ENCODE results near the gene BICRA.

BICRA gene

GRCh38 chr19:47641891-47642485, 33.1 kb downstream of the BICRA start:
- no peak for DNase-seq (ENCODE audit: extremely low read depth, insufficient read length)
- Histone ChIP-seq H3K36me3 (ENCODE audit: control insufficient read depth, insufficient read depth, low read length) (no peaks in the 10 kb centered on the region; the same call in 1 of the 2 replicates), H3K27me3 (replicated peaks; ENCODE audit: control insufficient read depth, insufficient read depth, low read length) (no peaks in the 10 kb centered on the region), H3K4me3 (replicated peaks; ENCODE audit: low read depth, low read length) (no peak overlapping the region)
- TF ChIP-seq, protein P1, sequence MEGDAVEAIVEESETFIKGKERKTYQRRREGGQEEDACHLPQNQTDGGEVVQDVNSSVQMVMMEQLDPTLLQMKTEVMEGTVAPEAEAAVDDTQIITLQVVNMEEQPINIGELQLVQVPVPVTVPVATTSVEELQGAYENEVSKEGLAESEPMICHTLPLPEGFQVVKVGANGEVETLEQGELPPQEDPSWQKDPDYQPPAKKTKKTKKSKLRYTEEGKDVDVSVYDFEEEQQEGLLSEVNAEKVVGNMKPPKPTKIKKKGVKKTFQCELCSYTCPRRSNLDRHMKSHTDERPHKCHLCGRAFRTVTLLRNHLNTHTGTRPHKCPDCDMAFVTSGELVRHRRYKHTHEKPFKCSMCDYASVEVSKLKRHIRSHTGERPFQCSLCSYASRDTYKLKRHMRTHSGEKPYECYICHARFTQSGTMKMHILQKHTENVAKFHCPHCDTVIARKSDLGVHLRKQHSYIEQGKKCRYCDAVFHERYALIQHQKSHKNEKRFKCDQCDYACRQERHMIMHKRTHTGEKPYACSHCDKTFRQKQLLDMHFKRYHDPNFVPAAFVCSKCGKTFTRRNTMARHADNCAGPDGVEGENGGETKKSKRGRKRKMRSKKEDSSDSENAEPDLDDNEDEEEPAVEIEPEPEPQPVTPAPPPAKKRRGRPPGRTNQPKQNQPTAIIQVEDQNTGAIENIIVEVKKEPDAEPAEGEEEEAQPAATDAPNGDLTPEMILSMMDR (IDR thresholded peaks at IDR 0.05; ENCODE audit: insufficient read depth, low read length, poor library complexity, severe bottlenecking) = no peak

GRCh38 chr19:47643281-47643680, 34.3 kb downstream of the BICRA start:
- Histone ChIP-seq H3K36me3 (ENCODE audit: control insufficient read depth, insufficient read depth, low read length) (no peaks in the 10 kb centered on the region; the same call in 1 of the 2 replicates), H3K4me3 (replicated peaks; ENCODE audit: low read depth, low read length) (no peak overlapping the region), H3K27me3 (replicated peaks; ENCODE audit: control insufficient read depth, insufficient read depth, low read length) (no peaks in the 10 kb centered on the region)
- TF ChIP-seq, protein P1 (IDR thresholded peaks at IDR 0.05; ENCODE audit: insufficient read depth, low read length, poor library complexity, severe bottlenecking) = no peak
- DNase-seq (ENCODE audit: extremely low read depth, insufficient read length) = no peak

- Histone ChIP-seq H3K4me3 (replicated peaks; ENCODE audit: low read depth, low read length) (no peak overlapping the region), H3K36me3 (ENCODE audit: control insufficient read depth, insufficient read depth, low read length) (no peaks in the 10 kb centered on the region; the same call in 1 of the 2 replicates), H3K27me3 (replicated peaks; ENCODE audit: control insufficient read depth, insufficient read depth, low read length) (no peaks in the 10 kb centered on the region)
- DNase-seq (ENCODE audit: extremely low read depth, insufficient read length) = no peak
- TF ChIP-seq, protein P1 (IDR thresholded peaks at IDR 0.05; ENCODE audit: insufficient read depth, low read length, poor library complexity, severe bottlenecking) = no peak
Measured at GRCh38 chr19:47644199-47644598, 35.3 kb downstream of the BICRA start.

DNA sequence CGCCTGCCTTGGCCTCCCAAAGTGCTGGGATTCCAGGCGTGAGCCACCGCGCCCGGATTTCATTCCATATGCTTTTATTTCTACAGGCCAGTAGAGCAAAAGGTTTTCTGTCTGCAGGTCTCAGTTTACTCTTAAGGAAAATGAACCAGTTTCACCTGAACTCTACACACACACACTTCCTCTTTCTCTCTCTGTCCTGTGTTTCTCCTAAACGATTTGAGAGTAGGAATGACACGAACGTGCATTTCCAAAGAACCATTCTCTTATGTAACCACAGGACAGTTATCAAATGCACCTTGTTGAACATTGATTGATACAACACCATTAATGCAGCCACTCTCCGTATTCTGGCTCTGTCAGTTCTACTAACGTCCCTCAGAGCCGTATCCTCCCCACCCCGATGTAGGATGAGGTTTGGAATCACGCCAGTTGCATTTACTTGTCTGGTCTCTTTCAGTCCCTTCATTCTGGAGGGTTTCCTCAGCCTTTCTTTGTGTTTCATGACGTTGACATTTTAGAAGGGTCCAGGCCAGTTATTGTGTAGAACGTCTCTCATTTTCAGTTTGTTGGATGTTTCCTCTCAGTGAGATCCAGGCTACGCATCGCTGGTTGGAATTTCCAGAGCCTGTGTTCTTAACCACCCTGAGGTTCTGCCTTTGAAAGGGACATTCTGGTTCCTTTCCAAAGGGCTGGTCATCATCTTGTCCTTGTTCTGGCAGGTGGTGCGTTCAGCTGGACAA, 36.0 kb downstream of the BICRA start:
- no peak for DNase-seq (ENCODE audit: extremely low read depth, insufficient read length)
- no peak overlapping the region for H3K4me3 ChIP-seq (replicated peaks; ENCODE audit: low read depth, low read length)
- H3K36me3 ChIP-seq (ENCODE audit: control insufficient read depth, insufficient read depth, low read length) = no peaks in the 10 kb centered on the region; the same call in 1 of the 2 replicates
- TF ChIP-seq, protein P1 (IDR thresholded peaks at IDR 0.05; ENCODE audit: insufficient read depth, low read length, poor library complexity, severe bottlenecking) = no peak
- no peaks in the 10 kb centered on the region for H3K27me3 ChIP-seq (replicated peaks; ENCODE audit: control insufficient read depth, insufficient read depth, low read length)

- TF ChIP-seq, protein P1 (IDR thresholded peaks at IDR 0.05; ENCODE audit: insufficient read depth, low read length, poor library complexity, severe bottlenecking) = no peak
- peaks cover 3% of the 10 kb centered on the region for H3K36me3 ChIP-seq (ENCODE audit: control insufficient read depth, insufficient read depth, low read length)
- DNase-seq (ENCODE audit: extremely low read depth, insufficient read length) = no peak
- H3K27me3 ChIP-seq (replicated peaks; ENCODE audit: control insufficient read depth, insufficient read depth, low read length) = no peaks in the 10 kb centered on the region
- no peak overlapping the region for H3K4me3 ChIP-seq (replicated peaks; ENCODE audit: low read depth, low read length)
Measured at GRCh38 chr19:47646924-47647323, 38.0 kb downstream of the BICRA start.
